Large intestine (tissue), 12 donors: ENCODE data around the gene RASL11A. TPM values are rescaled to one million over a fixed set of nuclear protein-coding genes. Genes with fewer than 3 reads are reported as not detected.
"Not testable (repeated sequence)": the region's sequence is repeated elsewhere in the genome, so short reads cannot be mapped to it uniquely, and the experiment has no call there.

Experiments used
- DNase-seq, 2 donors: peaks; one replicate each; pipeline versions ENCODE4 v3.0.0 to v3.0.0-alpha.2; 2013
- H3K27ac ChIP-seq: one replicate; pipeline ENCODE4 v1.5.1; 2013; ENCODE audit warnings: low read length
- H3K27me3 ChIP-seq: 2 replicates; pipeline ENCODE4 v1.6.1; 2013; ENCODE audit warnings: low read length; ENCODE audit not compliant: control insufficient read depth, insufficient read depth
- H3K36me3 ChIP-seq: 2 replicates; pipeline ENCODE4 v1.6.1; 2013; ENCODE audit warnings: low read length; ENCODE audit not compliant: control insufficient read depth, insufficient read depth
- H3K4me1 ChIP-seq: one replicate; pipeline ENCODE4 v1.6.1; 2013; ENCODE audit warnings: low read length; ENCODE audit not compliant: control insufficient read depth, insufficient read depth
- H3K4me3 ChIP-seq: one replicate; pipeline ENCODE4 v1.5.1; 2013; ENCODE audit warnings: low read length
- H3K9me3 ChIP-seq: one replicate; pipeline ENCODE4 v1.6.1; 2013; ENCODE audit warnings: mild to moderate bottlenecking, low read depth, low read length, moderate library complexity; ENCODE audit not compliant: control insufficient read depth
- WGBS: methylation state at CpG from one replicate; pipeline ENCODE4 v1.1.5; 2013; ENCODE audit warnings: low lambda C conversion rate; ENCODE audit not compliant: insufficient coverage; 5-methylcytosine and 5-hydroxymethylcytosine counted together
- long read RNA-seq, 11 donors: transcript quantifications; one replicate each; lab custom pipeline, GENCODE V29; 2026
- polyA plus RNA-seq: library from polyadenylated mRNA; unstranded; fragments of 120-200 nt; gene quantifications from one replicate; pipeline ENCODE4 v1.2.1, GENCODE V29; 2013

The RASL11A gene, protein sequence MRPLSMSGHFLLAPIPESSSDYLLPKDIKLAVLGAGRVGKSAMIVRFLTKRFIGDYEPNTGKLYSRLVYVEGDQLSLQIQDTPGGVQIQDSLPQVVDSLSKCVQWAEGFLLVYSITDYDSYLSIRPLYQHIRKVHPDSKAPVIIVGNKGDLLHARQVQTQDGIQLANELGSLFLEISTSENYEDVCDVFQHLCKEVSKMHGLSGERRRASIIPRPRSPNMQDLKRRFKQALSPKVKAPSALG
- polyA plus RNA-seq: 9.0 TPM
- long read RNA-seq, donor 1, partial matches to known transcripts: 0 of 5 reads
- long read RNA-seq, donor 1, other reads (novel, unspliced or antisense): 0 of 5 reads
- long read RNA-seq, donor 2, transcript RASL11A-201 (4 exons, 1,543 nt): major isoform, 5 of 6 reads
- long read RNA-seq, donor 2, partial matches to known transcripts: 0 of 6 reads
- long read RNA-seq, donor 2, other reads (novel, unspliced or antisense): 0 of 6 reads
- long read RNA-seq, donor 3: 0 reads
- long read RNA-seq, donor 4, partial matches to known transcripts: 0 of 1 reads
- long read RNA-seq, donor 4, other reads (novel, unspliced or antisense): 0 of 1 reads
- long read RNA-seq, donor 5, partial matches to known transcripts: 0 of 4 reads
- long read RNA-seq, donor 5, other reads (novel, unspliced or antisense): 0 of 4 reads
- long read RNA-seq, donor 6, partial matches to known transcripts: 0 of 2 reads
- long read RNA-seq, donor 6, other reads (novel, unspliced or antisense): 0 of 2 reads
- long read RNA-seq, donor 7, partial matches to known transcripts: 0 of 2 reads
- long read RNA-seq, donor 7, other reads (novel, unspliced or antisense): 0 of 2 reads
- long read RNA-seq, donor 8, transcript RASL11A-201 (4 exons, 1,543 nt): major isoform, 8 of 8 reads
- long read RNA-seq, donor 8, partial matches to known transcripts: 0 of 8 reads
- long read RNA-seq, donor 8, other reads (novel, unspliced or antisense): 0 of 8 reads
- long read RNA-seq, donor 9, partial matches to known transcripts: 0 of 3 reads
- long read RNA-seq, donor 9, other reads (novel, unspliced or antisense): 0 of 3 reads
- long read RNA-seq, donor 10, partial matches to known transcripts: 0 of 4 reads
- long read RNA-seq, donor 10, other reads (novel, unspliced or antisense): 0 of 4 reads
- long read RNA-seq, donor 11, partial matches to known transcripts: 0 of 2 reads
- long read RNA-seq, donor 11, other reads (novel, unspliced or antisense): 0 of 2 reads

DNA sequence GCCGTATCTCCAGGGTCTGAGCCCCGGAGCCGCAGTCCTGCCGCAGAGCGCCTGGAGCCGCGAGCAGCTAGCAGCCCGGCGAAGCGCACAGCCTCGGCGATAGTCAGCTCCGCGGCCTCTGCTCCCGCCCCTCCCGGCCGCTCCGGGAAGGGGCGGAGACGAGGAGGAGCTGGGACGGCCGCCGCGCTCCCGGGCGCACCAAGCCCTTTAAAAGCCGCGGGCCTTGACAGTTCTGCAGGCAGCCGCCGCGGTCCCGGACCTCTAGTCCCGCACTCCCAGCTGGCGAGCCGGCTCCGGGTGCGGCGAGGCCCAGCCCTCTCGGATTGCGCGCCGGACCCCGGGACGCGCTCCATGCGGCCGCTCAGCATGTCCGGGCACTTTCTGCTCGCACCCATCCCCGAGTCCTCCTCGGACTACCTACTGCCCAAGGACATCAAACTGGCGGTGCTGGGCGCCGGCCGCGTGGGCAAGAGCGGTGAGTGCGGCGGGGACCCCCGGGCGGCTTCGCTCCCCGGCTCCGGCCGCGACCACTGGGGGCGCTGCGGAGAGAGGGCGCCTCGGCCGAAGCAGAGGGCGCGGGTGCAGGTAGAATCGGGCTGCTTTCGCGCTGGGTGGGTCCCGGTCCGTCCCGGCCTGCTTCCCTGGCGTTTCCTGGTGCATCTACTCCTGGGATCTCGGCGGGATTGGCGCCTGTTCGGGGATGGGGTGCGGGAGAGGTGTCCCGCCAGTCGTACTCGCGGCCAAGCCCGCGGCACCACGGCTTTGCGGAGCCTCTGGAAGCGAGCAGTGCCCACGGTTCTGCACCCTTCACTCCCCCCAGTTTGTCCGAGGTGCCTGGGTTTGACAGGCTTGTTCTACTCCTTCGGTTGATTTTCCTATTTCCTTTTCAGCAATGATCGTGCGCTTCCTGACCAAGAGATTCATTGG, at the start of gene RASL11A:
RASL11A (plus strand) TSS at position 237 of the 927 bp plus-strand sequence; CDS start at position 352, 115 bp downstream.
- H3K4me3 ChIP-seq: peak within 1 kb of the TSS; percentile 80
- peak; percentile 75 to 87 for DNase-seq
- H3K9me3 ChIP-seq: no peaks in the 10 kb centered on the region
- H3K27ac ChIP-seq: peak within 1 kb of the TSS; percentile 72
- no peaks in the 10 kb centered on the region for H3K36me3 ChIP-seq
- WGBS: no CpG with 5 or more reads among the region's 99 CpGs
- H3K27me3 ChIP-seq: peaks cover 2% of the 10 kb centered on the region
- peaks cover 8% of the 10 kb centered on the region for H3K4me1 ChIP-seq

DNA sequence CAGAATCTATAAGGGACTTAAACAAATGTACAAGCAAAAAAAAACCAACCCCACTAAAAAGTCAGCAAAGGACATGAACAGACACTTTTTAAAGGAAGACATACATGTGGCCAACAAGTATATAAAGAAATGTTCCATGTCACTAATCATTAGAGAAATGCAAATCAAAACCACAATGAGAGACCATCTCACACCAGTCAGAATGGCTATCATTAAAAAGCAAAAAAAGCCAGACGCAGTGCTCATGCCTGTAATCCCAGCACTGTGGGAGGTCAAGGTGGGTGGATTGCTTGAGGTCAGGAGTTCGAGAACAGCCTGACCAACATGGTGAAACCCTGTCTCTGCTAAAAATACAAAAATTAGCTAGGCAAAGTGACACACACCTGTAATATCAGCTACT, 48.5 kb upstream of the RASL11A start:
- H3K9me3 ChIP-seq, DNase-seq, H3K27ac ChIP-seq, H3K27me3 ChIP-seq, H3K4me1 ChIP-seq, H3K4me3 ChIP-seq, H3K36me3 ChIP-seq: not testable (repeated sequence)
- WGBS: no CpG with 5 or more reads among the region's 2 CpGs

DNA sequence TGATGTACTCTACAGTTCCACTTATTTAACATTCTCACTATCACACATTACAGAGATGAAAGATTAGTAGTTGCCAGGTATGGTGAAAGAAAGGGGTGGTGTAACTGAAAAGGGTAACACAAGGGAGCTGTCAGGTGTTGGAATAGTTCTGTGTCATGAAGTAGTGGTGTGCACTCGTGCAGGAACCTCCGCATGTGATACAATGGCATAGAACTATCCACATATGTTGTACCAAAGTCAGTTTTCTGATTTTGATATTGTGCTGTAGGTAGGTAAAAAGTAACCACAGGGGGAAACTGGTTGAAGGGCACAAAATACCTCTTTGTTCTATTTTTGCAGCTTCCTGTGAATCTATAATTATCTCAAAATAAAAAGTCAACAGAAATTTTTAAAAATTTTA, 43.6 kb upstream of the RASL11A start:
- H3K9me3 ChIP-seq: no peaks in the 10 kb centered on the region
- no peak overlapping the region for H3K27ac ChIP-seq
- WGBS: no CpG with 5 or more reads among the region's 2 CpGs
- no peak for DNase-seq
- H3K4me1 ChIP-seq: no peaks in the 10 kb centered on the region
- no peaks in the 10 kb centered on the region for H3K36me3 ChIP-seq
- no peaks in the 10 kb centered on the region for H3K27me3 ChIP-seq
- H3K4me3 ChIP-seq: no peak overlapping the region

DNA sequence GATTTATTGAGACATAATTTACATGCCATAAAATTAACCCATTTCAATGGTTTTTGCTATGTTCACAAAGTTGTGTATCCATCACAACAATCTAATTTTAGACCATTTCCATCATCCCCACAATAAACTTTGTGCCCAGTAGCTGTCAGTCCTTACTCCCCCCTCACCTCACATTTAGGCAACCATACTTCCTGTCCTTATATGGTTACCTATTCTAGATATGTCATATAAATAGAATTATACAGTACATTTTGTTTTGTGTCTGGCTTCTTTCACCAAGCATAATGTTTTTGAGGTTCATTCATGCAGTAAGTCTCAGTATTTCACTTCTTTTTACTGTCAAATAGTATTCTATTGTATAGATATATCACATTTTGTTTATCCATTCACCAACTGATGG, 42.5 kb upstream of the RASL11A start:
- no peak overlapping the region for H3K27ac ChIP-seq
- H3K9me3 ChIP-seq: no peaks in the 10 kb centered on the region
- DNase-seq: no peak

GRCh38 chr13:27229642-27230041, 41.0 kb upstream of the RASL11A start:
- no peaks in the 10 kb centered on the region for H3K27me3 ChIP-seq
- no peaks in the 10 kb centered on the region for H3K4me1 ChIP-seq
- DNase-seq: no peak
- no peaks in the 10 kb centered on the region for H3K36me3 ChIP-seq
- no peaks in the 10 kb centered on the region for H3K9me3 ChIP-seq
- WGBS: no CpG with 5 or more reads among the region's 3 CpGs
- H3K4me3 ChIP-seq: no peak overlapping the region
- no peak overlapping the region for H3K27ac ChIP-seq

More for the DNA sequence above, 42.5 kb upstream of the RASL11A start:
- Histone ChIP-seq H3K27me3 (no peaks in the 10 kb centered on the region), H3K36me3 (no peaks in the 10 kb centered on the region), H3K4me3 (no peak overlapping the region), H3K4me1 (no peaks in the 10 kb centered on the region)

DNA sequence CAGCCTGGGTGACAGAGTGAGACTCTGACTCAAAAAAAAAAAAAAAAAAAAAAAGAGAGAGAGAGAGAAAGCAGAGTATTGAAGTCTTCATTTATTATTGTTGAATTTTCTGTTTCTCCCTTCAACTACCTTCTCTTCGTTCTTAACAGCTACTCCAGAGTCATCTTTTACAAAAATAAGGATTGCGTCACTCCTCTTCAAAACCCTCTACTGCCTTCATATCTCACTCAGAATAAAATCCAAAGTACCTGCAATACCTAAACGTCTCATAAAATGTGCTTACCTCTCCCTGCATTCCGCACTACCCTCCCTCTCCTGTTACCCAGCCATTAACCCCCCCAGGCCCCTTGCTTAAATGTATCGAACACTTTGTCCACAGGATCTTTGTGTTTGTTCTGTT, 36.7 kb upstream of the RASL11A start:
- Histone ChIP-seq H3K36me3 (no peaks in the 10 kb centered on the region), H3K4me3 (no peak overlapping the region), H3K27ac (no peak overlapping the region), H3K9me3 (no peaks in the 10 kb centered on the region), H3K4me1 (no peaks in the 10 kb centered on the region), H3K27me3 (no peaks in the 10 kb centered on the region)
- DNase-seq: no peak
- WGBS: no CpG with 5 or more reads among the region's 5 CpGs

DNA sequence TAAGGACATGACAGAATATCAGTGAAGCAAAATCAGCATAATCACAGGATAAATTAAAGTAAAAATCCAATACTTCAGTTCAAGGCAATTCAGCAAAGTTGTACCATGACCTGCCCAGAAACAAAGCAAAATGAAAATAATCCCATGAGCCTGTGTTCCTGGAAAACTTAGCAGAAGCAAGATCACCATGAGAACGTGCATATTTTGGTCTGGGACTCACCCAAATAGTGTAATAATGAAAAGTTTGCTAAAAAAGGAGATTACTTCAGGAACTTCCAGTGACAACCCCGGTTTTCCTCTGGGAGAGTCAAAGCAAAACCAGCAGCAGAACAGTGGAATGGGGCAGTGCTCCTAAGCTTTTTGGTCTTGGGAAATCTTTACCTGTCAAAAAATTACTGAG, 34.2 kb upstream of the RASL11A start:
- Histone ChIP-seq H3K36me3 (no peaks in the 10 kb centered on the region), H3K9me3 (no peaks in the 10 kb centered on the region), H3K4me1 (no peaks in the 10 kb centered on the region), H3K4me3 (no peak overlapping the region), H3K27me3 (no peaks in the 10 kb centered on the region), H3K27ac (no peak overlapping the region)
- WGBS: no CpG with 5 or more reads among the region's 2 CpGs
- DNase-seq: no peak

GRCh38 chr13:27242702-27243101, 27.9 kb upstream of the RASL11A start:
- DNase-seq: no peak
- H3K9me3 ChIP-seq: no peaks in the 10 kb centered on the region
- H3K4me1 ChIP-seq: no peaks in the 10 kb centered on the region
- WGBS: no CpG with 5 or more reads among the region's 5 CpGs
- no peaks in the 10 kb centered on the region for H3K36me3 ChIP-seq
- H3K27ac ChIP-seq: no peak overlapping the region
- no peak overlapping the region for H3K4me3 ChIP-seq
- H3K27me3 ChIP-seq: no peaks in the 10 kb centered on the region

- H3K4me1 ChIP-seq: no peaks in the 10 kb centered on the region
- no peaks in the 10 kb centered on the region for H3K36me3 ChIP-seq
- H3K27me3 ChIP-seq: no peaks in the 10 kb centered on the region
- no peaks in the 10 kb centered on the region for H3K9me3 ChIP-seq
- DNase-seq: no peak
- no peak overlapping the region for H3K27ac ChIP-seq
- H3K4me3 ChIP-seq: no peak overlapping the region
- 91% methylated on average over 7 of the region's 7 CpGs for WGBS
Observed at GRCh38 chr13:27245610-27246009, 25.0 kb upstream of the RASL11A start.
